IPS-18c (cell line): Measurements from ENCODE around the gene CBLC.
"Not testable (repeated sequence)": the region's sequence is repeated elsewhere in the genome, so short reads cannot be mapped to it uniquely, and the experiment has no call there.

Experiments
- H3K4me3 ChIP-seq: 2 replicates; pipeline ENCODE4 v1.7.0; 2013; ENCODE audit warnings: low read depth, mild to moderate bottlenecking, low read length, moderate library complexity; ENCODE audit not compliant: insufficient read depth
- H3K9me3 ChIP-seq: one replicate; pipeline ENCODE4 v1.6.1; 2013; ENCODE audit warnings: mild to moderate bottlenecking, low read length, moderate library complexity; ENCODE audit not compliant: control insufficient read depth, insufficient read depth

CBLC gene

DNA sequence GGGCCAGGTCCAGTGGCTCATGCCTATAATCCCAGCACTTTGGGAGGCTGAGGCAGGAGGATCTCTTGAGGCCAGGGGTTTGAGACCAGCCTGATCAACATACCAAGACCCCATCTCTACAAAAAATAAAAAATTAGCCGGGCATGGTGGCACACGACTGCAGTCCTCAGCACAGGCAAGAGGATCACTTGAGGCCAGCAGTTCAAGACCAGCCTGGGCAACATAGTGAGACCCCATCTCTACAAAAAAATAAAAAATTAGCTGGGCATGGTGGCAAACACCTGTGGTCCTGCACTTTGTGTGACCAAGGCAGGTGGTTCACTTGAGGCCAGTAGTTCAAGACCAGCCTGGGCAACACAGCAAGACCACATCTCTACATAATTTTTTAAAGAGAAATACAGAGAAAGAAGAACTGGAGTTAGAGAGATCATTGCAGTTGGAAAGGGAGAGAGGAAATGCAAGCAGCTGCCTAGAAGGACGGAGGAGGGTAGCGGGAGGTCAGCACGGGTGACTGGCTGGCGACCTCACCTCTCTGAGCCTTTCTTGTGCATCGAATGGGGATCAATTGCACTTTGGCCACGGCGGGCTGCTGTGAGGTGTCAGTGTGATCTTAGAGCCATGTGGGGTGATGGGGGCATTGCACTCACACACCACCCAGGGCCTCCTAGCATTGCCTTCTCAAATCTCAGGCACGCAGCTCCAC lies 45.1 kb downstream of the CBLC start:
- H3K4me3 ChIP-seq, result no peak overlapping the region
- no peaks in the 10 kb centered on the region for H3K9me3 ChIP-seq

DNA sequence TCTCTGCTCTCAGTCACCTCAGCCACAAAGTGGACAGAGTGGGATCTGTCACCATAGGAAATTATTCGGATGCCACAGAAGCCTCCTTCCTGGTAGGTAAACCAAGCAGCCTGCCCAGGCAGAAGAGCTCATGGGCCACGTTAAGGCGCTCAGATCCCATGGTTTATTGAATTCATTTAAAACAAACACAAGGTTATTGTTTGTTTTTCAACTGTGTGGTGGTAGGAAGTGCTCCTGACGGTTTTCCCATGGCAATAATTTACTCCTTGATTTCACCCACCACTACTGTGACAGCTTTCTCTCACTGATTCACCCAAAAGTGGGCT lies 45.6 kb downstream of the CBLC start:
- Histone ChIP-seq H3K9me3 (no peaks in the 10 kb centered on the region), H3K4me3 (no peak overlapping the region)

DNA sequence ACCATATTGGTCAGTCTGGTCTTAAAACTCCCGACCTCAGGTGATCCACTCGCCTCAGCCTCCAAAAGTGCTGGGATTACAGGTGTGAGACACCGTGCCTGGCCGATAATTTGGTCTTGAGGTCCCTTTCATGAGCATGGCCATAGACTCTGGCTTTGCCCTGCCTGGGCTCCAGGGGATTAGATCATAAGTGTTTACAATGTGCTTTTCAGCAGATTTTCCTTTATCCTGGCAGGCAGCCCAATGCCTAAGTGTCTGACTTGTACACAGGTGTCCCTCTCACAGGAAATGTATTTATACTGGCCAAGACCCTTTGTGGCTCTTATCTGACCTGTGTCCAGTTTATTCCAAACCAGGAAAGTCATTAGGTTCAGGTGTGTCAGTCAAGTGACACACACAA lies 47.1 kb downstream of the CBLC start:
- Histone ChIP-seq H3K4me3 (no peak overlapping the region), H3K9me3 (no peaks in the 10 kb centered on the region)

DNA sequence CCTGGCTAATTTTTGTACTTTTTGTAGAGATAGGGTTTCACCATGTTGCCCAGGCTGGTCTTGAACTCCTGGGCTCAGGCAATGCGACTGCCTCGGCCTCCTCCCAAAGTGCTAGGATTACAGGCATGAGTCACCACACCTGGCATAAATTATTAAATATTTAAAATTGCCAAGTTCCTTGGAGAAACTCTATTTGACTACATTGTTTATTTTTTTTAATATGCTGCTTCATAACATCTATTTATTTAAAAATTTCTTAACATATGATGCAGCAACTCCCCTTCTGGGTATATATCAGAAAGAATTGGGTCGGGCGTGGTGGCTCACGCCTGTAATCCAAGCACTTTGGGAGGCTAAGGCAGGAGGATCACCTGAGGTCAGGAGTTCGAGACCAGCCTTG lies 55.2 kb downstream of the CBLC start:
- not testable (repeated sequence) for H3K4me3 ChIP-seq, H3K9me3 ChIP-seq

DNA sequence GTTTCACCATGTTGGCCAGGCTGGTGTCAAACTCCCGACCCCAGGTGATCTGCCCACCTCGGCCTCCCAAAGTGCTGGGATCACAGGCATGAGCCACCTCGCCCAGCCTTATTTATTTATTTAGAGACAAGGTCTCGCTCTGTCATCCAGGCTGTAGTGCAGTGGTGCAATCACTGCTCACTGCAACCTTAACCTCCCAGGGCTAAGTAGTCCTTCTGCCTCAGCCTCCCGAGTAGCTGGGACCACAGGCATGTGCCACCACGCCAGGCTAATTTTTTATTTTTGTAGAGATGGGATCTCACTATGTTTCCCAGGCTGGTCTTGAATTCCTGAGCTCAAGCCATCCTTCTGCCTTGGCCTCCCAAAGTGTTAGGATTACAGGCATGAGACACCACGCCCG lies 56.7 kb downstream of the CBLC start:
- not testable (repeated sequence) for H3K4me3 ChIP-seq, H3K9me3 ChIP-seq

DNA sequence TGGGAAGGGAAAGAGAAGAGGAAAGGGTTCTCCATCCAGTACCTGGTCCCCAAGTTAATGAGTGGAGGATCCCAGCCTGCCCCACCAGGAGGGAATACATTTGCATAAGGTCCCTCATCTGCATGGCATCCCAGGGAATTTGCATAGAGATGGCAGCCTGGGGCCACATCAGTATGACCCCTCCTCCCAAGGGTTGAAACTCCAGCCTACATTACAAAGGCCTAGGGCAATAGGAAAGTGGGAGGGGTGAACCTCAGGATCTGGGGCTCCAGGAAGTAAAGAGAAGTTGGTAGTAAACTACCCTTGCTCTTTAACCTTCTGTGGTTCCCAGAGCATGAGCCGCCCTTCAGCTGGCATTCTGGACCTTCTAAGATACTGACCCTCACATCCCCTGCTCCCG lies 61.6 kb downstream of the CBLC start:
- Histone ChIP-seq H3K4me3 (no peak overlapping the region), H3K9me3 (peaks cover 2% of the 10 kb centered on the region)

DNA sequence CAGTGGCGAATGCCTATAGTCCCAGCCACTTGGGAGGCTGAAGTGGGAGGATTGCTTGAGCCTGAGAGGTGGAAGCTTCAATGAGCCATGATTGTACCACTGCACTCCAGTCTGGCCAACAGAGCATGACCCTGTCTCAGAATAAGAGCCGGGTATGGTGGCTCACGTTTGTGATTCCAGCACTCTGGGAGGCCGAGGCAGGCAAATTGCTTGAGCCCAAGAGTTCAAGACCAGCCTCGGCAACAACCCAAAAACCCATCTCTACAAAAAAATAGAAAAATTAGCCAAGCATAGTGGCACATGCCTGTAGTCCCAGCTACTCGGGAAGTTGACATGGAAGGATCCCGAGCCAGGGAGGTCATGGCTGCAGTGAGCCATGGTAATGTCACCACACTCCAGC lies 63.1 kb downstream of the CBLC start:
- peaks cover 2% of the 10 kb centered on the region for H3K9me3 ChIP-seq
- no peak overlapping the region for H3K4me3 ChIP-seq

DNA sequence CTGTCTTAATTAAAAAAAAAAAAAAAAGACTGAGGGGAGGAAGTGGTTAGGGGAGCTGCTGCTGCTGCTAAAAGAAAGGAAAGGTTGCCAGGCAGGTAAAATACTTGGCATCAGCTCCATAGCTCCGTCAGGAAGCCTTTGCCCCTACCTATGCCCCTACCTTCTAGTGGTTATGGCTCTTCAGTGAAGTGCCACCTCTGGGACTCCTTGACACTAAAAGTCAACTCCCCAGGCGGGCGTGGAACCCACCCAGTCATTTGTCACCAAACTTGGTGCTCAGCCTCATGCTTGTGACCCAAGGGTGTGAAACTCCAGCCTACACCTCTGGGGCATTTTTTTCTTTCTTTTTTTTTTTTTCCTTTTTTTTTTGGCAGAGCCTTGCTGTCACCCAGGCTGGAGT lies 63.5 kb downstream of the CBLC start:
- Histone ChIP-seq H3K4me3 (no peak overlapping the region), H3K9me3 (peaks cover 2% of the 10 kb centered on the region)

DNA sequence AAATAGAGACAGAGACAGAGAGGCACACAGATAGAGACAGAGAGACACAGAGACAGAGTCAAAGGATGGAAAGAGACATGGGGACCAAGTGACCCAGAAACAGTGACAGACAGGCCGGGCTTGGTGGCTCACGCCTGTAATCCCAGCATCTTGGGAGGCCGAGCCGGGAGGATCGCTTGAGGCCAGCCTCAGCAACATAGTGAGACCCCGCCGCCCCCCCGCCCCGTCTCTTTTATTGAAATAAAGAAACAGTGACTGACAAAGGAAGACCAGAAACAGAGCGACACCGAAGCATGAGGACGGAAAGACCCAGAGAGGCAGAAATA lies 67.6 kb downstream of the CBLC start:
- Histone ChIP-seq H3K9me3 (peaks cover 2% of the 10 kb centered on the region), H3K4me3 (peak overlapping the region; percentile 74; the same call in 1 of the 2 replicates)

DNA sequence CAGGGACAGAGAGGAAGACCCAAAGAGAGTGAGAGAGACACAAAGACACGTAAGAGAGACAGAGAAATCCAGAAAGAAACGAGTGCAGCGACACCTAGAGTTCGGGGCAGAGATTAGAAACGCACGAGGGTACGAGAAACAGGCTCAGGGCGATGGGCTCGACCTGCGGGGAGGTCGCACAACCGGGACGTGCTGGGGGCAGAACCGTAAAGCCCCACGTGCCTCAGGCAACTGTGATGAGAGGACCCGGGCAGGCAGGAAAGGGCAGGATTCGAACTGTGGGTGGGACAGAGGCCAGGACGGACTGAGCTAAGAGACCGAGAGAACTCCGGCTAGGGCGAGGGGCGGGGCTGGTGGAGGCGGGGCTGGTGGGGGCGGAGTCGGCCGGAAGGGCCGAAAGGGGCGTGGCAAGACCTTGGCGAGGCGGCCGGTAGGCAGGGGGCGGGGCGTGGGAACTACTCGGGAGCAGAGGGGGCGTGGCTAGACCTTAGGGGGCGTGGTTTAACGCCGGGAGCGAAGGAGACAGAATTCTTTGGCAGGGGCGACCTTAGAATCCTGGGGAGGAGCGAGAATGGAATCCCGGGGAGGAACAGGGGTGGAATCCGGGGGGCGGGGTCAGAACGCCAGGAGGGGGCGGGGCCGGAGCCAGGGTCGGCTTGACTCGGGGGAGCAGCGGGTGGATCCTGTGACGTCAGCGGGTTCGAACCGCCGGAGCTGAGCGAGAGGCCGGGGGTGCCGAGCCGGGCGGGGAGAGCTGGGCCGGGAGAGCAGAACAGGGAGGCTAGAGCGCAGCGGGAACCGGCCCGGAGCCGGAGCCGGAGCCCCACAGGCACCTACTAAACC lies 68.1 kb downstream of the CBLC start, which contains the start of gene NECTIN2:
TSS of gene NECTIN2 (plus strand) at position 686 of the 843 bp plus-strand sequence. CDS start 229 bp downstream, outside the sequence.
- peak within 1 kb of the TSS; percentile 74 for H3K4me3 ChIP-seq
- H3K9me3 ChIP-seq, result peaks cover 2% of the 10 kb centered on the region

DNA sequence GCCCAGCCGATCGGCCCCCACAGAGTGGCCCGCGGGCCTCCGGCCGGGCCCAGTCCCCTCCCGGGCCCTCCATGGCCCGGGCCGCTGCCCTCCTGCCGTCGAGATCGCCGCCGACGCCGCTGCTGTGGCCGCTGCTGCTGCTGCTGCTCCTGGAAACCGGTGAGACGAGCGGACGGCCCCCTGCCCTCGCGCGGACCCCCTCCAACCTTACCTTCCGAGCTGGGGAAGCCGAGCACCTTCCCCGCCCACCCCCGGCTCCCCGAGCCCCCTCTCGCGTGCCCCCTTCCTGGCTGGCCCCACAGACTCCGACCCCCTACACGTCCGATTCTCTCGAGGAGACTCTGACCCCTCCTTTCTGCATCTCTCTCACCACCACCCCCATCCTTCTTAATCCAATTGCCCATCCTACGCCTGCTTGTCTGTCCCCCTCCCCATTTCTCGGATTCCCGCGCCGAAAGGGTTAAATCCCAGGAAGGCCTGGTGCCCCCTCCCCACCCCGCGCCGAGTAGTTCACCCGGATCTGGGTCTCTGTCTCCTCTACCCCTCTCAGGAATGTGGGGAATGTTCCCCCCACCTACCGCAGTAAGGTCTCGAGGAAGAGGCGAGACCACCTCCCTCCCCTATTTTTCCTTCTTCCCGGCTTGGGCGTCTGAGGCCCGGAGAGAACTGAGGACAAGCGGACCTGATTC lies 68.9 kb downstream of the CBLC start:
- Histone ChIP-seq H3K4me3 (peak overlapping the region; percentile 58), H3K9me3 (no peaks in the 10 kb centered on the region)

DNA sequence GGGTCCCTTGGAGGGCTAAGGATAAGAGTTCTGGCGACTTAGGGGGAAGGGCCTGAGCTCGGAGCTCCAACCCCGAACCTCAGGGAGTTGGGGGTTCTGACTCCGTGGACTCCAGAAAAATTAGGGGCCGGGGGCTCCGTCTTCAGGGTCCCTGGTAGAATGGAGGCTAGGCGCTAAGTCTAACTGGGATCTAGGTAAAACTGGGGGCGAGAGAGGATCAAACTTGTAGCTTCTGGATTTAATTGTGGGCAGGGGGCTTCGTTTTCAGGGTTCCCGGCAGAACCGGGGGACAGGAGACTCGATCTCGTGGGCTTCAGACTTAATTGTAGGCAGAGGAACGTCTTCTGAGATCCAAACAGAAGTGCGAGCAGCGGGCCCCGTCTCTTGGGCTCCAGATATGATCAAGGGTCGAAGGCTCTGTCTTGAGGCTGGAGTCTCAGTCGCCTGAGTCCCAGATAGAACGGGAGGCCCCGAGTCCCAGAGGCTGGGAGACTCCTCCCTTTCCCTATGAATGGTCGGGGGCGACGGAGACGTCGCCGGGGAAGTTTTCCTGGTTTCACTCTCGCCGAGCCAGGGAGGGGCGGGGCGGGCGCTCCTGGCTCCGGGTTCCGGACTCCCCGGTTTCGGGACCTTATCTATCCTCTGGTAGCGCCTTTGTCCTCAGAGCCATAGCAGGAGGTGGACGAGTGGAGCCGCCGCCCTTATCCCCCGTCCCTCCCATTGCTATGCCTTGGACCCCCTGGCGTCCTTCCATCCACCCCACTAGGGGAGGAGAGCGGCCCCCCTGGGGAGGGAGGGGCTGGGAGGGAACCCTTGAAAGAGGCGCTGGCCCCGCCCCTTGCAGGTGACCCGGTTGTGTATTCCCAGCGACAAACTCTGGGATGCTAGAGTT lies 69.7 kb downstream of the CBLC start:
- Histone ChIP-seq H3K4me3 (peak overlapping the region; percentile 58), H3K9me3 (no peaks in the 10 kb centered on the region)

DNA sequence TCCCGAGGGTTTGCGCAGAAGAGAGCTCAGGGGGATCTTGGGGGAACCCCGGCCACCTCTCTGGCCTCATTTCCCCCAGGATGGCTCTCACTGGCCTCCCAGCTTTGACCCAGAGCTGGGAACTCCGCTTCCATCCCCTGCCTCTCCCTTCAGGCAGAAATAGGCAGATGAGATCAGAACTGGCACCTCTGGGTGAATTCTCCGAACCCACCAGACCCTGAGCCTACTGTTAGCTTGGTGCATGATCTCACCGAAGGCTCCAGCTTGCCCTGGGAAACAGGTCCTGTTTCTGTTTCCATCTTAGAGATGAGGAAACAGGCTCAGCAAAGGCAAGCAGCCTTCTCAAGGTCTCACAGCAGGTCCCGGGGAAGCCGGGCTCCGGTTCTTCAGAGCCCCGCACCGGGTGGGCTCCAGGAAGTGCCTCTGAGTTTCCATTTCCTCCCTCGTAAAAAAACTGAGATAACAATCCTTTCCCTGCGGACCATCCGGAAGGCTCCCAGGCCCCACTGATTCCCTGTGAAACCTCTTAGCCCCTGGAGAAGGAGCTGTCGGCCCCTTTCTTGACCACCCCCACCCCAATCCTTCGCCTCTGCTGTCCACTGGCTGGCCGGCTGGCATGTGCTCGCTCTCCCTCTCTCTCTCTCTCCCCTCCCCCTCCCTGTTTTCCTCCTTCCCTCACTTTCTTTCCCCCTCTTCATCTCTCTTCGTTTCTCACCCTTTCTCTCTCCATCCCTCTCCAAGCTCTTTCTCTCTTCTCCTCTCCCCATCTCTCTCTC lies 70.5 kb downstream of the CBLC start:
- Histone ChIP-seq H3K9me3 (no peaks in the 10 kb centered on the region), H3K4me3 (peak overlapping the region; percentile 58)

DNA sequence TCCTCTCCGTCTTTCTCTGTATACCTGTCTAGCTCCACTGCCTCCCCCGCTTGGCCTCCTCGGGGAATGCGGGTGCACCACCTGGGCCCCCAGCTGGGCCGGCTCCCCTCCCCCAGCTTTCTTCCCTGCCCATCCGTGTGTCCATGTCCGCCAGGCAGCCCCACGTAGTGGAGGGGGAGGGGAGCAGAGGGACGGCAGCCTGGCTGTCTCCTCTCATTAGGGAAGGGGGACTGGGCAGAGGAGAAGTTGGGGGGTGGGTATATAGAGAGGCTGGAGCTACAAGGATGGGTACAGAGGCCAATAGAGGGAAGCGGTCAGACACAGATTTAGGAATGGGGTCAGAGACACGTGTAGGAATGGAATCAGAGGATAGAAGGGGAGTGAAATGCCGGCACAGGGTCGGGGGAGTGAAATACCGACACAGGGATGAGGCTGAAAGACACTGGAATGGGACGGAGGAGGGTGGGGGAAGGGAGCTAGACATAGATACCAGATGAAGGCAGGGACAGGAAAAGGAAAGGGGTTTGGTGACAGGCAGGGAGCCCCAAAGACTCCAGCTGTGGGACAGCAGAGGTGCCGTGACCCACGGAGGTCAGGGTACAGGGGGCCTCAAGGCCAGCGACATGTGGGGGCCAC lies 71.2 kb downstream of the CBLC start:
- peak overlapping the region; percentile 58 for H3K4me3 ChIP-seq
- H3K9me3 ChIP-seq, result no peaks in the 10 kb centered on the region
